ENCODE results near the gene PPP2R2C. TPM values are rescaled to one million over a fixed set of nuclear protein-coding genes. Genes with fewer than 3 reads are reported as not detected.
A peak's percentile ranks its signal among the peaks of the same experiment; 100 is the strongest.

The PPP2R2C gene
- total RNA-seq, 1 donor from 2014 or later = 0.13 TPM

DNA sequence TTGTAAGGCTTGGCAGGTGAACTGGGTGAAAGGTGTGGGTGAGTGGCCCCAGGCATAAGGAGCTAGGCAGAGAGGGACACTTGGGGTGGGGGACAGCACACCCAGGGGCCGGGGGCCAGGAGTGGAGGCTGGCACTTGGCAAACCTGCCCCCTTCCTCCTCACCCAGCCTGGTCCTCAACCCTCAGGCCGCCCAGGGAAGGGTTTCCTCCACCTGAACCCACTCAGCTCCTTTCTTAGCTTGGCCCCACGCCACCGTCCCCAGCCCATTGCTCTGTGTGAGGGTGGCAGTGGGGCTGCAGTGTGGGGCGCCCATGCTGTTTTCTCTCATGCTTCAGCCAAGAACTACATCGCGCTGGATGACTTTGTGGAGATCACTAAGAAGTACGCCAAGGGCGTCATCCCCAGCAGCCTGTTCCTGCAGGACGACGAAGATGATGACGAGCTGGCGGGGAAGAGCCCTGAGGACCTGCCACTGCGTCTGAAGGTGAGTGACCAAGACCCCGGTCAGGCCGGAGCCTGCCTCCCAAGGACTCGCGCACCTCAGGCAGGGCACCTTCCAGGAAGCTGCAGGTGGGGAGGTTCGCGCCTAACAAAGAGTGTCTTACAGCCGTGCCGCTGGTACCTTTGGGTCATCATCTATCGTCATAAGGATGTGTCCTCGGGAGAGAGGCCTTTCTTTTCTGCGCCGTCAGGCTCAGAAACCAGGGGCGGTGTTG is 177.6 kb downstream of the PPP2R2C start:
- DNase-seq (ENCODE audit: low spot score) (no peak), ATAC-seq (no peak)

GRCh38 chr4:6293661-6294060 is 178.8 kb downstream of the PPP2R2C start:
- DNase-seq (ENCODE audit: low spot score) (no peak), ATAC-seq (no peak)

- ATAC-seq (no peak), DNase-seq (ENCODE audit: low spot score) (no peak)
Observed at GRCh38 chr4:6293097-6293445, 179.3 kb downstream of the PPP2R2C start.

GRCh38 chr4:6292376-6293096 is 179.9 kb downstream of the PPP2R2C start:
- DNase-seq (ENCODE audit: low spot score) (no peak), ATAC-seq (no peak)

- DNase-seq (ENCODE audit: low spot score) (no peak), ATAC-seq (peak; percentile 24)
Observed at GRCh38 chr4:6291784-6292297, 180.6 kb downstream of the PPP2R2C start.

GRCh38 chr4:6290769-6291547 is 181.5 kb downstream of the PPP2R2C start:
- ATAC-seq (no peak), DNase-seq (ENCODE audit: low spot score) (no peak)

- DNase-seq (ENCODE audit: low spot score) (no peak), ATAC-seq (no peak)
Observed at GRCh38 chr4:6290256-6290655, 182.2 kb downstream of the PPP2R2C start.

- DNase-seq (ENCODE audit: low spot score) = no peak
- ATAC-seq = no peak
Observed at GRCh38 chr4:6288871-6289270, 183.5 kb downstream of the PPP2R2C start.

GRCh38 chr4:6288342-6288741 is 184.1 kb downstream of the PPP2R2C start:
- DNase-seq (ENCODE audit: low spot score) (no peak), ATAC-seq (no peak)

- no peak for ATAC-seq
- DNase-seq (ENCODE audit: low spot score) = no peak
Observed at GRCh38 chr4:6287017-6287788, 185.2 kb downstream of the PPP2R2C start.

DNA sequence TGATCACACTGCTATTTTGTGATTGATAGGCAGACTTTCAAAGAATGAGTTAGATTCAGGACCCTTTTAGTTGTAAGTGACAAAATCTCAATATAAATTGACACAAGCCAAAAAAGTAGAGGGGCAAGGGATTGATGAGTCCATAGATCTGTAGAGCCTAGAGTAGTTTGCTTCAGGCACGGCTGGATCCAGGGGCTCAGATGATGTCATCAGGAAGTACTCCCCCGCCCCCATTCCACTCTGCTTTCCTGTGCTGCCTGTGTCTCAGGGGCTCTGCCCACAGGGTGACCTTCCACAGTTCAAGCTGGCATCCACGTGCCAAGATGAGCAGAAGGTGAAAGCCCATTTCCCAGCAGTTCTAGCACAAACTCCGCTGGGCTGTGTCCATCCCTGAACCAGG is 189.1 kb downstream of the PPP2R2C start:
- ATAC-seq (no peak), DNase-seq (ENCODE audit: low spot score) (no peak)

DNA sequence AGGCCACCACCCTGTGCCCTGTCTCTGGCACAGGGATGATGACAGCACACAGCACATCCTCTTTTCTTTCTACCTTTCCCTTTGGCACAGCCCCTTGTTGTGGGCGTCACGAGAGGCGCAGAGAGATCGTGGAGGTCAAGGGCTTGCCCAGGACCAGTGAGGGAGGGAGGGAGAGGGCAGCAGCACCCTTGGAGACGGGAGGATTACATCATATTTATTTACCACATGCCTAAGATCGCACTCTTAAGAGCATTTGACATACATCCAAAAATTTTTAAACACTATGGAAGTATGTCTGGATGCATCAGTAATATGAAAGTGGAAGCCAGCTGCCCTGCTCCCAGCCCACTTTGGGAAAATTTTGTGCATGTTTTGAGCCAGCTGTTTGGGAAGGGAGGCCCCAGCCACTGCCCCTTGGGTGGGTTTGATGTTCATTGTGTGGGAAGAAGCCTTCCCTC is 190.1 kb downstream of the PPP2R2C start:
- DNase-seq (ENCODE audit: low spot score) (no peak), ATAC-seq (no peak)

DNA sequence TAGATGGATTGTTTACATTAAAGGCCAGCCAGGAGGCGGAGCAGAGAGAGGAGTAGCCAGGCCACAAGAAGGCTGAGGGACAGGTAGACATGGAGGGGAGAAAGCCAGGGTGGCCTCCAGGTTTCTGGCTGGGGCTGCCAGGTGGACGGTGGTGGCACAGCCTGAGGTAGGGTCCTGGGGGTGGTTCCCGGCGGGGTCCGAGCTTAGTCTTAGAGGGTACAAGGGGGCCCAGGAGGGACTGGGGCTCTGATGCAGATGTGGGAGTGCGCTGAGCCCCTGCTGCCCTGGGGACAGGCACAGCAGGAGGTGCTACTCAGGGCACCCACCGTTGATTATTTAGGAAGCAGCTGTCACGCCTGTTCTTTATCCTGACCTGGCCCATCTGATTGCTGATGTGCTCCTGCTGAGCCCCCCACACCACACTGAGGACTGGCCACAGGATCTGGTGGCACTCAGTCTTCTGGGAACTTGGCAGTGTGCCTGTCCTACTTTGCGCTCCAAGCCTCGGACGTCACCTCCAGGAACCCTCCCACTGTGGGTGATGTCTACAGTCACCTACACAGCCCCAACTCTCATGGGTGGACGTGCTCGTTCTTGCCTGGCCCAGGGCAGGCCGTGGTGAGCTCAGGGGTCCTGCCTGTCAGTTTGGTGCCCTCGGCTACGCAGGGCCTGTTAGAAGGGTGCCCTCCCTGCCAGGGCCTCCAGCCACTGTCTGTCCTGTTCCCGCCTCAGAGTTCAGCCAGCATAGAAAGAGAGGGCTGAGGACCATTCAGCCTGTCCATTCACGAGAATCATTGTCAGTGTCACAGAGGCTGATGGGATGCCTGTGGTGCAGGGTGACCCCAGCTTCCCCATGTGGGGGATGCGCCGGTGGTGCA is 190.7 kb downstream of the PPP2R2C start:
- DNase-seq (ENCODE audit: low spot score) (no peak), ATAC-seq (no peak)

GRCh38 chr4:6280365-6280996 is 191.9 kb downstream of the PPP2R2C start:
- ATAC-seq (no peak), DNase-seq (ENCODE audit: low spot score) (no peak)

DNA sequence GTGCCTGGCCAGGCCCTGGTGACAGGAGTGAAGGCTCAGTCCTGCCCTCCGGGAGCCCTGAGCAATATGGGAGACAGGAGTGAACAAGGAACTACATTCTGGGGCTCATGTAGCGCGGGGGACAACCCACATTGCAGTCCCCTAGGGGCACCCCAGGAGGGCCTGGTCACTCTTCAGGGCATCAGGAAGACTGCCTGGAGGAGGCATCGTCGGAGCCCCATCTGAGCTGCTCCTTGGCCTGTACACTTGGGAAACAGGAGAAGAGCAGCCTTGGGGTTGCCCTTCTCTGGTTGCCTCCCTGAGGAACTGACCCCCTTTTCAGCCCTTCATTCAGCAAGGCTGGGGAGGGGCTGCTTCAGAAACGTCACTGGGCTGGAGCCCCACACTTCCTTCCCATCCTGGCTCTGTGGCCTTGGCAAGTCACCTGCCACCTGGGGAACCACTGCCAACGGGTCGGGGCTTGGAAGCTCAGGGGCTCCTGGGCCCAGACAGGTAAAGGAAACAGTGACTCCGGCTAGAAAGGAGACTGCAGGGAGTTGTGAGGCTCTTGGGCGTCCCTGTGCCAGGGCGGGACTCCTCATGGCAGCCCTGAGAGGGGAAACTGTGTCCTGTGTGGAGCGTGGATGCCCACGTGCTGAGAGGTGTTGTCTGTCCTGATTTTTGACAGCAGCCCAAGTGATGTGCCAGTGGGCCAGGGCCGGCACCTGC is 192.7 kb downstream of the PPP2R2C start:
- DNase-seq (ENCODE audit: low spot score) = no peak
- ATAC-seq = no peak

GRCh38 chr4:6278801-6279197 is 193.6 kb downstream of the PPP2R2C start:
- DNase-seq (ENCODE audit: low spot score) (no peak), ATAC-seq (peak; percentile 71)

DNA sequence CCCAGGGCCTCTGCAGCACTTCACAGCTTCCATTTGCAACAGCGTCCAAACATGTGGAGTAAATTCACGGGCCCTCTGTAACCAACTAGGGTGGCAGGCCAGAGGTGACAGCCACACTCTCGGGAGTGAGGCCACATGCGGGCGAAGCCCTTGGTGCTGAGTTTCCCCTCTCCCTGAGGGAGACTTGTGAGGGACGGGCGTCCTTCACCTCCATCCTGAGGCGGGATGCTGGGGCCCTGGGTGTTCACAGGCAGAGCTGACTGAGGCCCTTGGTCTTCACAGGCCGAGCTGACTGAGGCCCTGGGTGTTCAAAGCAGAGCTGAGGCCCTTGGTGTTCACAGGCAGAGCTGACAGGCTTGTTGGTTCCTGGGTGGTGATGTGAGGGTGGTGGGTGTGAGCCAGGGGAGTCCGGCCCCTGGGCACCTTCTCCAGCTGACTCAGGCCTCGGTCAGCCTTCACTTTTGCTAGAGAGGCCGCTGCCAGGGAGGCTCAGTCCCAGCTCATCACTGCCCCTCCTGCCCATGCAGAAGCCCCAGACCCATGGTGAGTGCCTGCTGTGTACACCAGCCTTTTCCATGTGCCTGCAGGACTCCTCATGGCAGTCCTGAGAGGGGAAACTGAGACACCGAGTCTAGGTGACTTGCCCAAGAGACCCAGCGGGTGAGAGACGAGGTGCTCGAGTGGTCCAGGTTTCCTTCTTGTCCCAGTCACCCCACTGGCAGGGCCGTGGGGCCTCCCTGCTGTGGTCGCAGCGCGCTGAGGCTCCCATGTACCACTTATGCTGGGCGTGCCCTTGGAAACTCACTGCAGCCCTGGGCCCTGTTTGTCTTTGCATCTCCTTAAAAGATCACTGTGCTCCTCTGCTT is 194.2 kb downstream of the PPP2R2C start:
- ATAC-seq = no peak
- no peak for DNase-seq (ENCODE audit: low spot score)
